ENCODE results near the gene MED12L.
A peak's percentile ranks its signal among the peaks of the same experiment; 100 is the strongest.

MED12L gene

GRCh38 chr3:151316267-151316991 is 231.0 kb downstream of the MED12L start, which contains the start of gene GPR87:
TSS of gene GPR87 (minus strand) at chr3:151316820. CDS start at chr3:151300100, 16,720 bp downstream.
- Mint-ChIP-seq H3K36me3 (ENCODE audit: low read depth) (no peaks in the 10 kb centered on the region), H3K27ac (no peak within 1 kb of the TSS), H3K27me3 (ENCODE audit: low read depth) (no peaks in the 10 kb centered on the region), H3K9me3 (no peaks in the 10 kb centered on the region), H3K4me3 (no peak within 1 kb of the TSS), H3K4me1 (no peaks in the 10 kb centered on the region)
- TF ChIP-seq, protein P1, sequence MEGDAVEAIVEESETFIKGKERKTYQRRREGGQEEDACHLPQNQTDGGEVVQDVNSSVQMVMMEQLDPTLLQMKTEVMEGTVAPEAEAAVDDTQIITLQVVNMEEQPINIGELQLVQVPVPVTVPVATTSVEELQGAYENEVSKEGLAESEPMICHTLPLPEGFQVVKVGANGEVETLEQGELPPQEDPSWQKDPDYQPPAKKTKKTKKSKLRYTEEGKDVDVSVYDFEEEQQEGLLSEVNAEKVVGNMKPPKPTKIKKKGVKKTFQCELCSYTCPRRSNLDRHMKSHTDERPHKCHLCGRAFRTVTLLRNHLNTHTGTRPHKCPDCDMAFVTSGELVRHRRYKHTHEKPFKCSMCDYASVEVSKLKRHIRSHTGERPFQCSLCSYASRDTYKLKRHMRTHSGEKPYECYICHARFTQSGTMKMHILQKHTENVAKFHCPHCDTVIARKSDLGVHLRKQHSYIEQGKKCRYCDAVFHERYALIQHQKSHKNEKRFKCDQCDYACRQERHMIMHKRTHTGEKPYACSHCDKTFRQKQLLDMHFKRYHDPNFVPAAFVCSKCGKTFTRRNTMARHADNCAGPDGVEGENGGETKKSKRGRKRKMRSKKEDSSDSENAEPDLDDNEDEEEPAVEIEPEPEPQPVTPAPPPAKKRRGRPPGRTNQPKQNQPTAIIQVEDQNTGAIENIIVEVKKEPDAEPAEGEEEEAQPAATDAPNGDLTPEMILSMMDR (IDR thresholded peaks at IDR 0.05; ENCODE audit: unreplicated experiment in 3 of 3): no peak

DNA sequence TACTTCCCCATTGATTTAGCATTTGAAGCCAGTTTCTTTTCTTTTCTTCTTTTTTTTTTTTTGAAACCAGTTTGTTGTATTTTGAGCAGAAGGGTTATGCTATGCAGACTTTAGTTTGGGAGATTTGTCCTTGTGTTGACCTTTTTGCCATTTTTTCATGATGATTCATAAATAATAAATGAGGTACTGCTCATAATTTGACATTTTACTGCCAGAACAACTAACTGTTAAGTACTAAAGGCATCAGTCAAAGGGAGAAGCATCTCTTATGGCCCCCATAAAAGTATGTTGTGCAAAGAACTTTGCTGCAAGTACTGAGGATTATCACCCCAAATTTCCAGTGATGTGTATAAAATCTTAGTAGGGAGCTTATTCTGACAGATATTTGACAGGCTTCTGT is 232.8 kb downstream of the MED12L start:
- H3K27ac Mint-ChIP-seq: peak overlapping the region in 1 of 3 experiments; percentile 24
- no peaks in the 10 kb centered on the region for H3K9me3 Mint-ChIP-seq
- no peaks in the 10 kb centered on the region for H3K27me3 Mint-ChIP-seq (ENCODE audit: low read depth)
- no peak overlapping the region for H3K4me3 Mint-ChIP-seq
- no peaks in the 10 kb centered on the region for H3K36me3 Mint-ChIP-seq (ENCODE audit: low read depth)
- H3K4me1 Mint-ChIP-seq: no peaks in the 10 kb centered on the region
- TF ChIP-seq, protein P1 (IDR thresholded peaks at IDR 0.05; ENCODE audit: unreplicated experiment in 3 of 3): no peak

- H3K36me3 Mint-ChIP-seq (ENCODE audit: low read depth): no peaks in the 10 kb centered on the region
- H3K4me3 Mint-ChIP-seq: no peak overlapping the region
- H3K4me1 Mint-ChIP-seq: no peaks in the 10 kb centered on the region
- TF ChIP-seq, protein P1 (IDR thresholded peaks at IDR 0.05; ENCODE audit: unreplicated experiment in 3 of 3): no peak
- no peaks in the 10 kb centered on the region for H3K9me3 Mint-ChIP-seq
- no peak overlapping the region for H3K27ac Mint-ChIP-seq
- H3K27me3 Mint-ChIP-seq (ENCODE audit: low read depth): no peaks in the 10 kb centered on the region
Measured at GRCh38 chr3:151318991-151319390, 233.5 kb downstream of the MED12L start.

GRCh38 chr3:151319628-151320027 is 234.2 kb downstream of the MED12L start:
- H3K36me3 Mint-ChIP-seq (ENCODE audit: low read depth): no peaks in the 10 kb centered on the region
- no peaks in the 10 kb centered on the region for H3K27me3 Mint-ChIP-seq (ENCODE audit: low read depth)
- H3K4me1 Mint-ChIP-seq: no peaks in the 10 kb centered on the region
- no peak overlapping the region for H3K4me3 Mint-ChIP-seq
- TF ChIP-seq, protein P1 (IDR thresholded peaks at IDR 0.05; ENCODE audit: unreplicated experiment in 3 of 3): no peak
- H3K9me3 Mint-ChIP-seq: no peaks in the 10 kb centered on the region
- H3K27ac Mint-ChIP-seq: no peak overlapping the region

GRCh38 chr3:151320131-151320530 is 234.7 kb downstream of the MED12L start:
- Mint-ChIP-seq H3K36me3 (ENCODE audit: low read depth) (no peaks in the 10 kb centered on the region), H3K4me1 (no peaks in the 10 kb centered on the region), H3K27ac (no peak overlapping the region), H3K27me3 (ENCODE audit: low read depth) (no peaks in the 10 kb centered on the region), H3K4me3 (no peak overlapping the region), H3K9me3 (no peaks in the 10 kb centered on the region)
- TF ChIP-seq, protein P1 (IDR thresholded peaks at IDR 0.05; ENCODE audit: unreplicated experiment in 3 of 3): no peak

GRCh38 chr3:151321526-151321925 is 236.1 kb downstream of the MED12L start:
- no peaks in the 10 kb centered on the region for H3K4me1 Mint-ChIP-seq

More at GRCh38 chr3:151321526-151321925, 236.1 kb downstream of the MED12L start:
- H3K9me3 Mint-ChIP-seq: no peaks in the 10 kb centered on the region
- TF ChIP-seq, protein P1 (IDR thresholded peaks at IDR 0.05; ENCODE audit: unreplicated experiment in 3 of 3): no peak
- H3K27ac Mint-ChIP-seq: no peak overlapping the region
- H3K27me3 Mint-ChIP-seq (ENCODE audit: low read depth): no peaks in the 10 kb centered on the region
- H3K36me3 Mint-ChIP-seq (ENCODE audit: low read depth): no peaks in the 10 kb centered on the region
- H3K4me3 Mint-ChIP-seq: no peak overlapping the region

Data from nephron (organoid).